Epithelial cell of esophagus (primary cell): ENCODE results near the gene GBE1.

Experiments
- DNase-seq: peaks from one replicate; pipeline ENCODE4 v3.0.0; 2010; ENCODE audit warnings: low read depth
- H3K4me3 ChIP-seq: 2 replicates; pipeline ENCODE4 v1.5.1; 2011; ENCODE audit warnings: mild to moderate bottlenecking, low read length, control low read depth
- TF ChIP-seq, protein P1 (sequence below): IDR thresholded peaks from 2 replicates; pipeline ENCODE4 v1.5.1; 2011; ENCODE audit warnings: low read depth, mild to moderate bottlenecking, low read length, control low read depth, inconsistent platforms; ENCODE audit not compliant: insufficient read depth; ENCODE audit errors: missing control alignments

The GBE1 gene

DNA sequence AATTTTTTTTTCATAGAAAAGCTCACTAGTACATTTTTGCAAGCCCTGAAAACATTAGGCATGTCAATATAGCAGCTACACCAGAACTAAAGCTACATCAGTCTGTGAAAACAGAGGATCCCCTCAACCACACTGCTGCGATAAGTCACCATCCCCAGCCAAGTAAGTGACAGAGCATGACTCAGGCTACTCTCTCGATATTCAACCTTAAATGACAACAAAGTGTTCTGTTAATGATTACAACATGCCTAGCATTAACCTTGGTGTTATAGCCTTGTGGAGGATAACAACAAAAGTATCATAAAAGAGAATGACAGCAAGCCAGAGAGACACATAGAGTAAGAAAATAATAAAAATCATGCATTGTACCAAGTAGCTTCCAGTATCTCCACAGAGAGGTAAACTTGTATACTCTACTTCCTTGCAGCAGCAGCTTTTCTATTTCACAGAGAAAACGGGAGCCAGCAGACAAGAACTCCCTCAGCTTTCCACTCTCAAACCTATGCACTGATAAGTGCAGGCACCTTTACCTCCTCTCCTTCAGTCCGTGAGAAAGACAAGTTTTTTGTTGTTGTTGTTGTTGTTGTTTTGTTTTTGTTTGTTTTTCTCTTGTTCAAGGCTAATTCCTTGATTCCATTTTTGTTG is 76.6 kb downstream of the GBE1 start:
- TF ChIP-seq, protein P1, sequence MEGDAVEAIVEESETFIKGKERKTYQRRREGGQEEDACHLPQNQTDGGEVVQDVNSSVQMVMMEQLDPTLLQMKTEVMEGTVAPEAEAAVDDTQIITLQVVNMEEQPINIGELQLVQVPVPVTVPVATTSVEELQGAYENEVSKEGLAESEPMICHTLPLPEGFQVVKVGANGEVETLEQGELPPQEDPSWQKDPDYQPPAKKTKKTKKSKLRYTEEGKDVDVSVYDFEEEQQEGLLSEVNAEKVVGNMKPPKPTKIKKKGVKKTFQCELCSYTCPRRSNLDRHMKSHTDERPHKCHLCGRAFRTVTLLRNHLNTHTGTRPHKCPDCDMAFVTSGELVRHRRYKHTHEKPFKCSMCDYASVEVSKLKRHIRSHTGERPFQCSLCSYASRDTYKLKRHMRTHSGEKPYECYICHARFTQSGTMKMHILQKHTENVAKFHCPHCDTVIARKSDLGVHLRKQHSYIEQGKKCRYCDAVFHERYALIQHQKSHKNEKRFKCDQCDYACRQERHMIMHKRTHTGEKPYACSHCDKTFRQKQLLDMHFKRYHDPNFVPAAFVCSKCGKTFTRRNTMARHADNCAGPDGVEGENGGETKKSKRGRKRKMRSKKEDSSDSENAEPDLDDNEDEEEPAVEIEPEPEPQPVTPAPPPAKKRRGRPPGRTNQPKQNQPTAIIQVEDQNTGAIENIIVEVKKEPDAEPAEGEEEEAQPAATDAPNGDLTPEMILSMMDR = no peak
- DNase-seq = peak; percentile 5
- H3K4me3 ChIP-seq = no peak overlapping the region

DNA sequence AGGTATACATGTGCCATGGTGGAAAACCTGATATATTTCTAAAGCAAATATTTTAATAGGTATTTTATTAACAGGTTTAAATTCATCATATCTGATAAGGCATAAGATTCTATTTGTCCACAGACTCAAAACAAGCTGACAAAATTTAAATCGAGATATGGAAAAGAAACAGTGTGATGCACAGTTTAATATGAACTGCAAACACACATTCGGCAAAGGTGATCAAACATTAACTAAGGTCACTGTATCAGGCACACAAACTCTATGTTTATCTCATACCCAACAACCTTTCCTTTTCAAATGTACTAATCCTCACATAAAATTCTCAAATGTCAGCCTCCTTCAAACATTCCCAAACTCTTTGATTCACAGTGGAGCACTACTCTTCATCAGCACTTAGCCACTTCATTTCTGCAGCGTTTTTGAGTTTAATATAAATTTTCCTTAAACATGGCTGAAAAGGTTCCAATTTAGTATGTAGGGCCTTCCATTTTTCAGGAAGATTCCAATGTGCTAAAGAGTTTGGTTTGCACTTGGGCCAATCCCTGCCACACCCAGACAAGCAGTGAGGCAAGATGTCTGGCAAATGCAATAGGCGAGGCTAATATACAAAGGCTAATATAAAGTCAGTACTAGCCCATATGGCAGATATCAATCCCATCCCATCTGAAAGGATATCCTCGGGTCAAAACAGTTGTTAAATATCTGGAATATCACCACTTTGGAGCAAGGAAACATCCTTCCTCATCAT is 84.6 kb downstream of the GBE1 start:
- TF ChIP-seq, protein P1 = no peak
- no peak overlapping the region for H3K4me3 ChIP-seq
- peak; percentile 22 for DNase-seq

DNA sequence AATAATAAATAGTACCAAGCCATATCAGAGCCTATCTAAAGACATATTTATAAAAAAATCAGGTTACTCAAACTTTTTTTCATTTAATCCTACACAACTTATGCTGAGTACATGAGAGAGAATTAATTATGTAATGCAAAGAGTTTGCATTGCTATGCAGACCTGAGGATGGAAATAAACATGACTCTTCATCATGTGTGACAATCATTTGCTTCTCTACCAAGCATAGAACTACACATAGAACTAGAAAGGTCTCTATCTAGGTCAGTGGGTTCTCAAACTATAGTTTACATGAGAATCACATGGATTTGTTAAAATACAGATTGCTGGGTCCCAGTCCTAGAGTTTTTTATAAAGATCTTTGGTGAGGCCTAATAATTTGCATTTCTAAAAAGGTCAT is 86.8 kb downstream of the GBE1 start:
- no peak overlapping the region for H3K4me3 ChIP-seq
- no peak for DNase-seq
- TF ChIP-seq, protein P1 = no peak

DNA sequence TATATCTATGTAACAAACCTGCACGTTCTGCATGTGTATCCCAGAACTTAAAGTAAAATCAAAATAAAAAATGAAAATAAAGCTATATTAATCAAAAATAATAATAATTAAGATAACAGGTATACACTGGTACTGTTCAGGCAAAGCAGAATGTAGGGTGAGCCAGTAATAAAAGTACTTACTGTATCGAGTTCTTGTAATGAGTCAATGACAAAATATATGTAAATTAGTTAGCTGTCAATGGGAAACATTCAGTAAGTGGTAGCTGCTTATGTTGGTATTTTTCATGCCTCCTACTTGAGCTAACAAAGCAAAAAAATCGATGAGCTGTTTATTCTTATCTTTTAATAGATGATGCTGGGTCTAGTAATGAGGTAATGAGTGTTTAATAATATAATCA is 93.2 kb downstream of the GBE1 start:
- TF ChIP-seq, protein P1 = no peak
- H3K4me3 ChIP-seq = no peak overlapping the region
- DNase-seq = no peak

DNA sequence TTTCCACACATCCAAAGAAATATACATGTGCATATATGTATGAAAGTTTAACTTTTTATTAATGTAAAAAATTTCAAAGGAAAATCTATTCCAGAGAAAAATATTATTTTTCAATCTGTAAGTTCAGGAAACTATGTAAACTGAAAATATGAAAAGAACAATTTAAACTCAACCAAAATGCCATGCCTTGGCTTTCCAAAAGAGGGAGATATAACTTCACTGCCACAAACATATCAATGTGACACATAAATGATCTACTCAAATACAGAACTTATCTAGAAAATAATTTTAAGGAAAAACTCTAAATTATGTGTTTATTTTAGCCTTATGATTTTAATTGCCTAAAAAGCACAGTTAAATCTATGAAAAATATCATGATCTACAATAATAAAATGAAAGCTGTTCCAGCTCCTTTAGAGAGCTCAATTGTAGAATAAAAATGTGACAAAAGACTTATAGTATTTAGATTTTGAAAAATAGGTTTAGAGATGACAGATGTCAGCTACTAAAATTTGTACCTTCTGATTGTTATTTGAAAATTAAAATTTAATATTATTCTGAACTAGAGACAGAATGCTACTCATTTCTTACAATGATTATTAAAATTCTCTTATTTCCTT is 94.8 kb downstream of the GBE1 start:
- no peak overlapping the region for H3K4me3 ChIP-seq
- TF ChIP-seq, protein P1 = peak; percentile 73
- peak; percentile 43 for DNase-seq

DNA sequence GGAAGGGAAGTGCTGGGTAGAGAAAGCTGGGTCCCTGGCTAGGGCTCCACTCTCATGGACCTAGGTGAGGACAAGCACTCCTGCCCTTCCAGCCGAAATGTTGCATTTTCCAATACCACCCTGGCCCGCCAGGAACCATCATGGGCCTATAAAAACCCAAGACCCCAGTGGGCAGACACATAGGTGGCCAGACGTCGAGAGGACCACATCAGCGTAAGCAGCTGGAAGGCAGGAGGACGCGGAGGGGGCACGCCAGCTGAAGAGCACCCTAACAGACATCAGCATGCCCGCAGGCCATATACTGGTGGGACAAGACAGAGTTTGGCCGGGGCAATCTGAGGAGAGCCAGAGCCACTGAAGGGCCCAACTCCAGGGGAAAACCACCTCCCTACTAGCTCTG is 98.3 kb downstream of the GBE1 start:
- TF ChIP-seq, protein P1 = no peak
- H3K4me3 ChIP-seq = no peak overlapping the region
- no peak for DNase-seq
